Measurements from ENCODE around the gene PTRH1. TPM values are rescaled to one million over a fixed set of nuclear protein-coding genes. Genes with fewer than 3 reads are reported as not detected.

The PTRH1 gene
- total RNA-seq, 1 donor from 2014 or later = 13.9 TPM

GRCh38 chr9:127732444-127732843 is 17.0 kb upstream of the PTRH1 start:
- H3K36me3 ChIP-seq = peaks cover 22% of the 10 kb centered on the region
- TF ChIP-seq CTCF (IDR thresholded peaks at IDR 0.05; ENCODE audit: borderline replicate concordance) = no peak
- H3K27me3 ChIP-seq (ENCODE audit: low read depth) = no peaks in the 10 kb centered on the region
- intact Hi-C loops (cut with micrococcal nuclease) = loop anchor here (5.0 kb wide), 1 partner anchor 140 kb away; no protein-coding TSS in a partner anchor
- no peaks in the 10 kb centered on the region for H3K9me3 ChIP-seq (replicated peaks)
- no peak overlapping the region for H3K4me3 ChIP-seq
- no peak overlapping the region for H3K27ac ChIP-seq (replicated peaks)
- DNase-seq = no peak
- H3K4me1 ChIP-seq = peaks cover 27% of the 10 kb centered on the region

GRCh38 chr9:127731938-127732337 is 16.5 kb upstream of the PTRH1 start:
- Histone ChIP-seq H3K36me3 (peaks cover 22% of the 10 kb centered on the region), H3K4me1 (peaks cover 27% of the 10 kb centered on the region), H3K4me3 (no peak overlapping the region), H3K27me3 (ENCODE audit: low read depth) (no peaks in the 10 kb centered on the region), H3K27ac (replicated peaks) (no peak overlapping the region), H3K9me3 (replicated peaks) (no peaks in the 10 kb centered on the region)
- intact Hi-C loops (cut with micrococcal nuclease) = loop anchor here (5.0 kb wide), 1 partner anchor 140 kb away; no protein-coding TSS in a partner anchor
- no peak for TF ChIP-seq CTCF (IDR thresholded peaks at IDR 0.05; ENCODE audit: borderline replicate concordance)
- no peak for DNase-seq

- peaks cover 21% of the 10 kb centered on the region for H3K4me1 ChIP-seq
- H3K4me3 ChIP-seq = no peak overlapping the region
- H3K27me3 ChIP-seq (ENCODE audit: low read depth) = no peaks in the 10 kb centered on the region
- no peak overlapping the region for H3K27ac ChIP-seq (replicated peaks)
- intact Hi-C loops (cut with micrococcal nuclease) = loop anchor here (5.0 kb wide), 1 partner anchor 139 kb away; no protein-coding TSS in a partner anchor
- no peaks in the 10 kb centered on the region for H3K9me3 ChIP-seq (replicated peaks)
- no peak for TF ChIP-seq CTCF (IDR thresholded peaks at IDR 0.05; ENCODE audit: borderline replicate concordance)
- peaks cover 22% of the 10 kb centered on the region for H3K36me3 ChIP-seq
- no peak for DNase-seq
These were observed 15.4 kb upstream of the PTRH1 start for GRCh38 chr9:127730799-127731410.

GRCh38 chr9:127730262-127730661 is 14.8 kb upstream of the PTRH1 start:
- no peak for TF ChIP-seq CTCF (IDR thresholded peaks at IDR 0.05; ENCODE audit: borderline replicate concordance)
- DNase-seq = no peak
- Histone ChIP-seq H3K27ac (replicated peaks) (no peak overlapping the region), H3K9me3 (replicated peaks) (no peaks in the 10 kb centered on the region), H3K4me1 (peaks cover 14% of the 10 kb centered on the region), H3K4me3 (no peak overlapping the region), H3K27me3 (ENCODE audit: low read depth) (no peaks in the 10 kb centered on the region), H3K36me3 (peaks cover 22% of the 10 kb centered on the region)
- intact Hi-C loops (cut with micrococcal nuclease) = loop anchor here (5.0 kb wide), 1 partner anchor 138 kb away; no protein-coding TSS in a partner anchor

GRCh38 chr9:127729522-127730256 is 14.2 kb upstream of the PTRH1 start:
- H3K9me3 ChIP-seq (replicated peaks) = no peaks in the 10 kb centered on the region
- no peak for TF ChIP-seq CTCF (IDR thresholded peaks at IDR 0.05; ENCODE audit: borderline replicate concordance)
- H3K27ac ChIP-seq (replicated peaks) = no peak overlapping the region
- peaks cover 22% of the 10 kb centered on the region for H3K36me3 ChIP-seq
- intact Hi-C loops (cut with micrococcal nuclease) = loop anchor here (5.0 kb wide), 1 partner anchor 137 kb away; no protein-coding TSS in a partner anchor
- H3K4me1 ChIP-seq = peaks cover 12% of the 10 kb centered on the region
- no peak for DNase-seq
- H3K27me3 ChIP-seq (ENCODE audit: low read depth) = no peaks in the 10 kb centered on the region
- H3K4me3 ChIP-seq = no peak overlapping the region

All from left ventricle myocardium inferior (tissue), 1 donor.